Tongue (tissue), 2 donors: ENCODE measurements around the gene CHRNA1. TPM values are rescaled to one million over a fixed set of nuclear protein-coding genes. Genes with fewer than 3 reads are reported as not detected.

Source experiments
- DNase-seq: peaks from one replicate; pipeline ENCODE4 v3.0.0-alpha.2; 2015
- total RNA-seq: library from RNA; depleted of rRNA; stranded (reverse); fragments of >200 nt; gene quantifications from one replicate; pipeline ENCODE4 v1.2.3, GENCODE V29; 2014

Gene CHRNA1
- total RNA-seq, 1 donor from 2014 or later: 47.4 TPM

DNA sequence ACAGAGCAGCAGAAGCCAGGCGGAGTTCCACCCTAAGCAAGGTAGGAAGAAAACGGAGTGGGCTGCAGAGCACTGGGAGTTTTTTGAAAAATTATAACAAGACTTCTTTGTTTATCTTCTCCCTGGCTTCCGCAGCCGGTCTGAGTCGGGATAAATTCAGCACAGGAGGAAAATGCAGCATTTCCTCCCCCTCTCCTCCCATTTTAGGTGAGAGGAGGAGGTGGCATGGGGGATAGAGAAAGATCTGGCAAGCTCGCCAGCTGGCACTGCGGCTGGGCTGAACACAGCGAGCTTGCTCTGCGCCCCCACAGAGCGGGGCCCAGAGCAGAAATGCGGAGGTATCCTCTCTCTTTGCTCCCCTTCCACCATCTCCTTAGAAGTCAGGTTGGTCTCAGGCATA is 17.7 kb upstream of the CHRNA1 start:
- no peak for DNase-seq

GRCh38 chr2:174781298-174781697 is 17.0 kb upstream of the CHRNA1 start:
- DNase-seq: no peak

GRCh38 chr2:174780856-174781255 is 16.6 kb upstream of the CHRNA1 start:
- no peak for DNase-seq

- DNase-seq: no peak
Measured at GRCh38 chr2:174780191-174780840, 16.0 kb upstream of the CHRNA1 start.

DNA sequence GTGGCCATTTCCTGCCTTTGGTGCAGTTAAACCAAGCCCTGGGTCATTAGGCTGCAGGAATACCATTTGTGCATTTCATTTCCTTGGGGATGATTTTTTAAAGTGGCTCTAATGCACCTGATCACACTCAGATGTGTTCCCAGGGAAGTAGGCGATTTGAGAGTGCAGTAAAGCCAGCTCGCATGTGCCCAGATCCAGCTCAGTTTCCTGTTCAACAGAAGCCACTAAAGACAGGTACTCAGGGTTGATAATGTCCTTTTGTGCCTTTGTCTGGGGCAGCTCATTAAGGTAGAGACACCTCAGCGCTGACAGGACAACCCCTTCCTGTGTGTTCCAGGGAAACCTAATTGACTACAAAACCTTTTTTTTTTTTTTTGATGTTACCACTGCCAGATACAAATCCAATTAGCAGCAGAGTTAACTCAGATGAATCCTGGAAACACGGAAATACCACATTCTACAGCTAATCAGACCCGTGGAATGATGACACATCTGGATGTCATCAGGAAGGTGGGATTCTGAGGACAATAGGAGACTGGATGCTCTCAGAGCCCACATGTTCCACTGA is 15.2 kb upstream of the CHRNA1 start:
- DNase-seq: peak; percentile 41

DNA sequence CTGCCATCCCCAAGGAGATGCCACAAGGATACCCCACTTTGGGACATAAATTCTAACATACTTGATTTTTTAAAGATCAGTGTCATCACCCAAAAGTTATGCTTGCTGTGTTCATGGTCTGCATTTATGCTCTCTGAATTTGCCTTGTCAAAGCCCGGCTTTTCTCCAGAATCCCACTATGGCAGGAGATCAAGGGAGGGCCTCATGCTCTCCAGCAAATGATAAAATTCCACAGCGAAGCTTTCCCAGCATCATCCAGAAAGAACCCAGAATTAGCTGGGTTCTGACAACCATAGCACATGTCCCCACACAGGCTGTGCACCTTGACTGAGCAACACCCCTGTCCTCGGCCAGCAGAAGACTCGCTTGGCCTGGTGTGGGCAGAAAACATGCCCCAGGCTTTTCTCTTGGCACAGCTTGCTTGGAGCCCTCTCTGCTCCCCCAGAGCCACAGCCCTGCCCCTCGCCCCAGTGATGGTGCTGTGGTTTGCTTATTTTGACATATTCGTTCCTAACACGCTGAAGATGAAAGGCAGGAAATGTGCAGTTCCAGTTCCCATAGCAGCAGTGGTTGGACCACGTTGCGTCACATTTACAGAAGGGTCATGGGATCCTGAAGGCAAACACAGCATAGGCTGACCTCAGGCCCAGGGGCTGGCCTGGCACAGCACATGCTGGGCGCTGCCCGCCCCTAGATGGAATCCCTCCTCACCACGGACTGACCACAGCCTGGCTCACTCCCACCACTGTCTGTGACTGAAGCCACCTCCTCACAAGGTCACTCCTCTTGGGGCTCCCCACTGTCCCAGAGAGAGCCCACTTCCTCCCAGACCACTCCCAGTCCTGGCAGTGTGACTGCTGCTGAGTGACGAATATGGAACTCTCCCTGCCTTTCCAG is 14.1 kb upstream of the CHRNA1 start:
- DNase-seq: no peak

DNA sequence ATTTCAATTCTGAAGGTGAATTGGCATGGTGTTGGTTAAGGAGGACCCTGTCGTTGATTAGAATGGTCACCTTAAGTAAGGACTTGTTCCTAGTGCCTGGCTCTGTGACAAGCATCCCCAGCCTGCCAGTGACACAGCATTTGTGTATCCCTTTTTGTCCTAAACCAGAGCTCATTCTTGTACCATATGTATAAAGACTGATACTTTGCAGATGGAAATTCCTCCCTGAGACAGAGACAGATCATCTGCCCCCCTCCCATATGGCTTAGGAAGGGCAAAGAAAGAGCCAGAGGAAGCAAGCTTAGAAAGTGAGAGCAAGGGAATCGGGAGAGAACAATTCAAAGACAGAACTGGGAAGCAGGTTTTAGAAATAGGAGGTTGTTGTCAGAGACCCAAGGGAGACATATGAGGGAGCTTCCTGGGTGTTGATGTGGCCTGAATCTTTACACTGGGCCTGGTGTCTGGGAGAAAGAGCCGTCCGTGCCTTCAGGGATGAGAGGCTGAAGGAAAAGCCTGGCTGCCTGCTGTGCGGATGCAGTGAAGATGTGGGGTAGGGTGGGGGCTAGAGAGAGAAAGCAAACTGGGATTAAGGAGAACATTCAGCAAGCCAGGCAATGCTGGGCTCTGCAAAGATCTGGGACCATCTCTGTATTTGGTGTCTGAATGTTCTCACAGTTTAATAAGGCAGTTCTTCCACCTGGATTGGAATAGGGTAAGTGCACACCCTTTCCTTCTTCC is 13.2 kb upstream of the CHRNA1 start:
- peak; percentile 37 for DNase-seq

GRCh38 chr2:174776675-174777074 is 12.4 kb upstream of the CHRNA1 start:
- DNase-seq: no peak

DNA sequence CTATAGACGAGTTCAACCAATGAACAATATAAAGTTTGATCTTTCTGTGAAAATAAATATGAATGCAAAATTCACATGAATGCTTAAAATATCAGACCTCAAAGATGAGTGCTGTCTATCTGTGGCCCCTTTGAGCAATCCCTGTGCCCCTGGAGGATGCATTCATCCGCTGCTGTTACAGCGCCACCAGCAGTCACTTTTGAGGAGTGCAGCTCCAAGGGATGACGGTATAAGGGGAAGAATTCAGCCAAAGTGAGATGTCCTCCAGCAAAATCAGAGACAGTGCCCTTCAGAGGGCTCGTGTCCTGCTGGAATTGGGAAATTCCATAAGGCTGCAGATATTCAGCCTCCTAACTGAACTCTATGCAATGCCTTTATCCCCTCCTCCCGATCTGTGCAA is 12.0 kb upstream of the CHRNA1 start:
- no peak for DNase-seq

DNA sequence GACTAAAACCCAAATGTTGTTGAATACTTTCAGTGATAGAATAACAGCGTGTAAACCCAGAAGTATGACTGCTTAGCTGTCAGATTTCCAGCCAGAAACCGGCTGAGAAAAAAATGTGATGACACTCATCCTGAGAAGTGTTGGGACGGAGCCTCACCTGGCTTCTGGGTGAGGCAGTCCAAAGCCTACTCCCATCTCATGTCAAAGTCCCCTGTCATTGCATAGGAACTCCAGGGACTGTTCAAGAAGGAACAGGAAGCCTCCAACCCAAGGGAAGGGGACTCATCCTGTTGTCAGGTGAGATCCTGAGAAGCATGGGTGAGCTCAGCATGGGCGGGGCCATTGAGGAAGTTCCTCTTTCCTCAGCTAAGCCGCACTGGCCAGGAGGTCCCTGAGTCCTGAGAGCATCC is 11.3 kb upstream of the CHRNA1 start:
- DNase-seq: no peak

GRCh38 chr2:174774886-174775285 is 10.6 kb upstream of the CHRNA1 start:
- DNase-seq: no peak

- no peak for DNase-seq
Measured at GRCh38 chr2:174773215-174773614, 8.9 kb upstream of the CHRNA1 start.

GRCh38 chr2:174772472-174772801 is 8.2 kb upstream of the CHRNA1 start:
- no peak for DNase-seq

- DNase-seq: peak; percentile 89
Measured at GRCh38 chr2:174771631-174772471, 7.6 kb upstream of the CHRNA1 start.

DNA sequence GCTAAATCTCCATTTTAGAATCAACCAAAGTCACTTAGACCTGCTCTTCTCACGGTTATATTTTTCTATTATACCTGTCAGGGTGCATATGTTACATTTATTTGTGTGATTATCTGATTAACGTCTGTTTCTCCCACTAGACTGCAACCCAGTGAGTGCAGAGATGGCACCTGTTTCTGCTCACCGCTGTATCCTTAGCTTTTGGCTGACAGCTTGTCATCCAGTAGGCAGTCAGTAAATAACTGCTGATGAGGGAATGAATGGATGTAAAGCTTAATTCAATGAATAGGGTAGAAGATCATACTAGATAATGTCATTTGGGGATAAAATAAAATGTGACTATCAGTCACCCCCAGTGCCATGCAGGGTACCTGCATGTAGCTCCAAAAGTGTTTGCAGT is 6.9 kb upstream of the CHRNA1 start:
- no peak for DNase-seq

- no peak for DNase-seq
Measured at GRCh38 chr2:174768557-174768956, 4.3 kb upstream of the CHRNA1 start.

DNA sequence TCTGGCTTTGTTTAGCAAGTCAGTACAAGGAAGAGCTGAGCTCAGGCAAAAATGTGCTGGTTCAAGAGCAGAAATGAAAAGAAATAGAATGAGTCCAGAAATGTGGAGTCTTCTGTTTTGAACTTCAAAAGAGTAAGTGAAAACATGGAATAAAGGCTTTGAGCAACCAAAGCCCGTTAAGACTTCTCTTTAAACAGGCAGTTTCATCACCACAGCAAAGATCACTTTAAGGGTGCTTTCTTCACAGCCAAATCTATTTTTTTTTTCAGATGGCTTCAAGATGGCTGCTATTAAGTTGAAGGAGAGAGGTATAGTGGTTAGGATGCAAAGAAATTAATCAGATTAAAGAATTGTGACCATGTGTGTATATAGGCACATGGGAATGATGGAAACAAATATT is 2.0 kb upstream of the CHRNA1 start:
- DNase-seq: no peak

- no peak for DNase-seq
Measured at GRCh38 chr2:174765576-174765975, 1.3 kb upstream of the CHRNA1 start.

DNA sequence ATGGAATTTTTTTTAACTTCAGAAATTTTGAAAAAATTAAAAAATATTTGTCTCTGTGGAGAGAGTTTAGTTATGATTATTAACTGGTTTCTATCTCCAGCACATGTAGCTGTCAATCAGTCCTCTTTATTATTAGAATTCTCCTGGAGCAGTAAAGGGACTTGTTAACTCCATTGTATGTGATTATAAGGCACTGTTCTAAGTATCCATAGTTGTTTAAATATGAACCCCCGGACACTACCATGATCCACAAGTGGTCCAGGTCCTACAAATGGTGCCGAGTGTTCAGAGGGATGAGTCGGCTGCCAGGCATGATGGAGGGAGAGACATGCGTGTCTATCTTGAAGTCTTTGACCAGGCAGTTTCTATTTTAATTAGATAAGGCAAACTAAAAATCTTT is 492 bp downstream of the CHRNA1 start:
- peak; percentile 70 for DNase-seq

GRCh38 chr2:174762464-174762863 is 1.8 kb downstream of the CHRNA1 start:
- no peak for DNase-seq

DNA sequence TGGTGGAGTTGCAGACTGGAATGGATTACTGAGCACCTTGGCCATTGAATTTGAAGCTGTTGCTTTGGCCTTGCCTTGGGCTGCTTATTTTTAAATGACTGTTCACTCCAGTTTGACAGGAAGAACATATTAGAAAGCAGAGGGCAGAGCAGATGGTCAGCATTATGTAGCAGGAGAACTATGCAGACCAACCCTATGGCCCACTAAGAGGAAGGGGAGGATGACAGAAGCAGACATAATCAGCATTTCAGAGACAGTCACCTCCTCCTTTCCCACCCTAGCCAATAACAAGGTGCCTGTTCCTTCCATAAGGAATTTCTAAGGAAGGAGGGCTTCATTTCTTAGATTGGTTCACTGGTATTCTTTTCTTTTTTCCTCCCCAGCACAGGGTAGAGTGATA is 2.4 kb downstream of the CHRNA1 start:
- DNase-seq: peak; percentile 67
